K562 (cell line): ENCODE measurements around the gene ARL8A. TPM values are rescaled to one million over a fixed set of nuclear protein-coding genes. Genes with fewer than 3 reads are reported as not detected.

ENCODE experiments used
- ATAC-seq: fragments of 200-7000 bp; cut with Tn5 transposase; 3 replicates; pipeline ENCODE4 v1.9.1; 2020; ENCODE audit warnings: moderate library complexity
- BruUV-seq: library from RNA; stranded (reverse); fragments of 400-500 nt; replicated peaks from 2 replicates; lab custom pipeline; 2021; lab: Mats Ljungman, UMichigan
- CTCF ChIA-PET: fragments of 300-600 bp; formaldehyde crosslinking; extraction: SDS; loops from one replicate; lab custom pipeline; 2021; ENCODE audit warnings: low intra/inter-chr PET ratio; lab: Yijun Ruan, JAX
- POLR2A ChIA-PET: fragments of 300-600, 350-650 bp; sonication (Branson Sonifier 250); formaldehyde crosslinking; extraction: SDS; loops from one replicate; lab custom pipeline; 2021; ENCODE audit warnings: antibody characterized with exemption, inconsistent platforms; lab: Yijun Ruan, JAX
- DNase-seq, 4 experiments: peaks; one replicate each; pipeline versions ENCODE4 v3.0.0 to v3.0.0-alpha.2; 2011 to 2018; ENCODE audit warnings: low spot score in 3 of 4, mixed read lengths in 3 of 4; ENCODE audit errors: extremely low read depth in 1 of 4
- FAIRE-seq: peaks from 2 replicates; lab custom pipeline; 2011; peaks lifted over from hg19 to GRCh38; lab: Jason Lieb, UNC
- H2AFZ ChIP-seq: 2 replicates; pipeline ENCODE4 v1.6.0; 2011; ENCODE audit warnings: low read depth, low read length, control low read depth, inconsistent platforms
- H3K27ac ChIP-seq: fragments of 200-600 bp; 3 replicates; pipeline ENCODE4 v1.8.0; 2011; ENCODE audit warnings: low read depth, mild to moderate bottlenecking, control low read depth, inconsistent platforms, low read length, moderate library complexity, mixed read lengths; ENCODE audit errors: extremely low read depth
- H3K27me3 ChIP-seq, 2 experiments: fragments of 300-600 bp in 1 of 2; 2 replicates in 1 of 2; 3 replicates in 1 of 2; pipeline versions ENCODE4 v1.6.0 to v1.8.0; 2011; ENCODE audit warnings: inconsistent platforms in 2 of 2, low read length in 2 of 2, mild to moderate bottlenecking in 1 of 2, mixed read lengths in 1 of 2, moderate library complexity in 1 of 2; ENCODE audit not compliant: control insufficient read depth in 2 of 2, insufficient read depth in 2 of 2
- H3K36me3 ChIP-seq: fragments of 300-600 bp; 3 replicates; pipeline ENCODE4 v1.8.0; 2011; ENCODE audit warnings: mild to moderate bottlenecking, low read length, inconsistent platforms; ENCODE audit not compliant: control insufficient read depth, insufficient read depth
- H3K4me1 ChIP-seq, 2 experiments: fragments of 200-600 bp in 1 of 2; replicated peaks in 1 of 2; 2 replicates in 1 of 2; 3 replicates in 1 of 2; pipeline versions ENCODE4 v1.5.1 to v1.8.0; 2011; ENCODE audit warnings: inconsistent platforms in 2 of 2, low read length in 2 of 2, mild to moderate bottlenecking in 1 of 2, mixed read lengths in 1 of 2, moderate library complexity in 1 of 2; ENCODE audit not compliant: control insufficient read depth in 2 of 2, insufficient read depth in 2 of 2
- H3K4me2 ChIP-seq: 2 replicates; pipeline ENCODE4 v1.6.1; 2011; ENCODE audit warnings: low read length, control low read depth, inconsistent platforms, mixed read lengths; ENCODE audit not compliant: insufficient read depth
- H3K4me3 ChIP-seq: fragments of 200-600 bp; sonication (generic), shearing (Covaris generic); 2 replicates; pipeline ENCODE4 v1.5.1; 2016; ENCODE audit warnings: control low read depth, inconsistent platforms
- H3K79me2 ChIP-seq: fragments of 200-600 bp; 3 replicates; pipeline ENCODE4 v1.8.0; 2011; ENCODE audit warnings: low read length, inconsistent platforms; ENCODE audit not compliant: control insufficient read depth, insufficient read depth
- H3K9ac ChIP-seq, 2 experiments: 2 replicates each; pipeline versions ENCODE4 v1.6.0 to v1.6.1; 2011; ENCODE audit warnings: low read depth in 2 of 2, low read length in 2 of 2, control low read depth in 1 of 2, inconsistent platforms in 1 of 2, mild to moderate bottlenecking in 1 of 2, mixed read lengths in 1 of 2; ENCODE audit not compliant: insufficient read depth in 1 of 2
- H3K9me1 ChIP-seq: one replicate; pipeline ENCODE4 v1.6.0; 2011; ENCODE audit warnings: inconsistent platforms, mild to moderate bottlenecking, low read length, moderate library complexity; ENCODE audit not compliant: control insufficient read depth, insufficient read depth
- H3K9me3 ChIP-seq: replicated peaks from 2 replicates; pipeline ENCODE4 v1.5.1; 2011; ENCODE audit warnings: low read depth, low read length, inconsistent platforms; ENCODE audit not compliant: control insufficient read depth, insufficient read depth
- H4K20me1 ChIP-seq: replicated peaks from 2 replicates; pipeline ENCODE4 v1.6.1; 2011; ENCODE audit warnings: low read length, inconsistent platforms, mixed read lengths; ENCODE audit not compliant: control insufficient read depth, insufficient read depth
- CTCFL ChIP-seq: IDR thresholded peaks from 2 replicates; pipeline ENCODE4 v1.6.1; 2011; ENCODE audit warnings: borderline replicate concordance, low read depth, mild to moderate bottlenecking, moderate library complexity, low read length; ENCODE audit not compliant: insufficient read depth, poor library complexity, severe bottlenecking
- JUND ChIP-seq, 2 experiments: IDR thresholded peaks; 2 replicates in 1 of 2; 3 replicates in 1 of 2; pipeline ENCODE4 v1.6.1; 2011; ENCODE audit warnings: borderline replicate concordance in 2 of 2, low read depth in 2 of 2, low read length in 2 of 2, improper control_type of control experiment in 1 of 2, missing biosample characterization in 1 of 2, missing genetic modification characterization in 1 of 2, missing genetic modification reagents in 1 of 2
- ZNF133 ChIP-seq: fragments of 250-450 bp; sonication (Bioruptor Pico); IDR thresholded peaks from 2 replicates; pipeline ENCODE4 v1.4.0; 2020; ENCODE audit warnings: mild to moderate bottlenecking
- WGBS: fragments of 100-300 bp; shearing (Covaris generic); methylation state at CpG from one replicate; pipeline ENCODE4 v1.1.6; 2016; ENCODE audit warnings: low coverage, mixed read lengths; ENCODE audit not compliant: insufficient coverage; ENCODE audit errors: missing lambda C conversion rate; 5-methylcytosine and 5-hydroxymethylcytosine counted together
- in situ Hi-C: fragments of 300-500 bp; cut with MboI; formaldehyde crosslinking; loops from 4 replicates; pipeline ENCODE4 v1.15.0; 2018; ENCODE audit warnings: inconsistent platforms, mixed read lengths
- intact Hi-C: fragments of 100-400 bp; cut with micrococcal nuclease; formaldehyde crosslinking; loops from 2 replicates; pipeline ENCODE4 v1.14.2; 2022
- polyA plus RNA-seq, 8 experiments: library from polyadenylated mRNA; depleted of rRNA in 4 of 8; stranded (reverse) in 5 of 8; unstranded in 3 of 8; fragments of >200 nt; fragmentation: Nextera tagmentation in 2 of 8; fragmentation: Illumina TruSeq in 1 of 8; extraction: Ambion mirVana in 2 of 8; extraction: Trizol in 1 of 8; gene quantifications; 2 replicates each; pipeline versions ENCODE4 v1.2.1 to v1.2.3, GENCODE V29; 2011 to 2014; ENCODE audit warnings: inconsistent platforms in 1 of 8, missing spikeins in 1 of 8
- total RNA-seq, 7 experiments: library from RNA; depleted of rRNA in 6 of 7; stranded (reverse); fragments of >200 nt in 6 of 7; fragmentation: Illumina TruSeq in 2 of 7; extraction: Trizol in 2 of 7; gene quantifications; 2 replicates each; pipeline versions ENCODE4 v1.2.1 to v1.2.3, GENCODE V29; 2011 to 2021; ENCODE audit warnings: low replicate concordance in 1 of 7
- TF ChIP-seq, protein P1 (sequence below), 2 experiments: fragments of 450-650 bp; formaldehyde crosslinking in 1 of 2; IDR thresholded peaks; 2 replicates each; pipeline versions ENCODE4 v1.4.0 to v1.6.1; 2014 to 2020; ENCODE audit warnings: mild to moderate bottlenecking in 2 of 2, borderline replicate concordance in 1 of 2, low read depth in 1 of 2
- TF ChIP-seq, protein P2 (sequence below): sonication (generic); formaldehyde crosslinking; IDR thresholded peaks from 2 replicates; pipeline ENCODE4 v1.8.0; 2022; ENCODE audit warnings: mild to moderate bottlenecking, missing genetic modification reagents

The ARL8A gene
- total and polyA plus RNA-seq, 9 of the 15 experiments (the other 6 are each of a cell fraction or from before 2014, with no cell fraction given): 0.17 to 27.3 (median 15.6) TPM

DNA sequence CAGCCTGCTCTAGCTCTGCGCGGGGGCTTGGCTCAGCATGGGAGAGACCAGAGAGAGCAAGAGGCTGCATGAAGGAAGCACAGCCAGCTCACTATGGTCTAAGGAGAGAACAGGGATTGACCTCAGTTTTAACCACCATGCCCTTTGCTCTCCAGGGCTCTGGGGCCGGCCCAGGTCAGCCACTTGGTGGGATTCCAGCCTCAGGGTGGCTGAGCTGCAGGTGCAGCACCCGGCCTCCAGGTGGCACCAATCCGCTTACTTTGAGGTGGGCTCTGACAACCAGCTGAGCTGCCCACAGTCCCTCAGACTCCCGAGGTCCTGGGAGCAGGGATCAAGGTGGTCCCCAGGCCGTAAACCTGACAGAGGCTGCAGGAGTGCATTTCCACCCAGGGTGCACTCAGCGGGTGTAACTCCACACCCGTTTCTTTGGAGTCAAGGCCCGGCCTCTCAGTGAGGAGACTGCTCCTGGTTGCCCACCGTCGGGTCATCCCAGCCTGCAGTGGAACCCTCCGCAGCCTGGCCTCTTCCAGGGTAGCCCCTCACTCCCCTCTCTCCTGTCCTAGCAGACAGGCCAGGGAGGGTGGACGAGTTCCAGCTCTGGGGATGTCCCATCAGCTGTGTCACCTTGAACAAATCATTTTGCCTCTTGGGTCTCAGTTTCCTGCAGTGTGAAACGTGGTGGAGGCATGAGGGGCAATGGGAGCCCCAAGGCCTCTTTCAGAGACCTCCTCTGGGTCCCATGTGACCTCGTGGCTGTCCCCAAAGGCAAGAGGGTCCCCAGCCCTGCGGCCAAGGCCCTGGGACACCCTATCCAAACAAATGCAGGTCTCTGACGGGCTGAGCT, 48.5 kb upstream of the ARL8A start:
- Histone ChIP-seq H3K79me2 (no peaks in the 10 kb centered on the region), H3K4me3 (no peak overlapping the region), H3K4me1 (peaks cover 2 to 25% of the 10 kb centered on the region in 2 experiments; a peak in 4 of 5 replicates), H4K20me1 (peaks cover 7% of the 10 kb centered on the region; the same call in 1 of the 2 replicates), H2AFZ (no peak overlapping the region), H3K27ac (no peak overlapping the region), H3K27me3 (peaks cover 14 to 41% of the 10 kb centered on the region in 2 experiments; a peak in 4 of 5 replicates), H3K9me3 (no peaks in the 10 kb centered on the region), H3K9me1 (peaks cover 3% of the 10 kb centered on the region), H3K9ac (no peak overlapping the region), H3K36me3 (no peaks in the 10 kb centered on the region), H3K4me2 (no peak overlapping the region)
- intact Hi-C loops: loop anchor here (1.0 kb wide), 1 partner anchor 122 kb away; no protein-coding TSS in a partner anchor
- ATAC-seq (peak; percentile 78), FAIRE-seq (peak; percentile 94), DNase-seq (peak; percentile 76 to 86 (median 83))
- WGBS: 17% methylated on average over 18 of the region's 18 CpGs
- ChIA-PET POLR2A (interaction anchor here (0.8 to 1.6 kb wide), 3 partner anchors 10 to 32 kb away, joined by 3 to 6 read pairs (median 3); no protein-coding TSS in a partner anchor), CTCF (interaction anchor here (0.6 to 2.4 kb wide), 6 partner anchors 19 to 526 kb away, joined by 3 to 15 read pairs (median 6); partner anchors contain the start of gene SYT2)
- BruUV-seq: no TSS peak
- in situ Hi-C loops: no loop called here
- TF ChIP-seq ZNF133 (CRISPR knock-in tag): no peak
- TF ChIP-seq, protein P1, sequence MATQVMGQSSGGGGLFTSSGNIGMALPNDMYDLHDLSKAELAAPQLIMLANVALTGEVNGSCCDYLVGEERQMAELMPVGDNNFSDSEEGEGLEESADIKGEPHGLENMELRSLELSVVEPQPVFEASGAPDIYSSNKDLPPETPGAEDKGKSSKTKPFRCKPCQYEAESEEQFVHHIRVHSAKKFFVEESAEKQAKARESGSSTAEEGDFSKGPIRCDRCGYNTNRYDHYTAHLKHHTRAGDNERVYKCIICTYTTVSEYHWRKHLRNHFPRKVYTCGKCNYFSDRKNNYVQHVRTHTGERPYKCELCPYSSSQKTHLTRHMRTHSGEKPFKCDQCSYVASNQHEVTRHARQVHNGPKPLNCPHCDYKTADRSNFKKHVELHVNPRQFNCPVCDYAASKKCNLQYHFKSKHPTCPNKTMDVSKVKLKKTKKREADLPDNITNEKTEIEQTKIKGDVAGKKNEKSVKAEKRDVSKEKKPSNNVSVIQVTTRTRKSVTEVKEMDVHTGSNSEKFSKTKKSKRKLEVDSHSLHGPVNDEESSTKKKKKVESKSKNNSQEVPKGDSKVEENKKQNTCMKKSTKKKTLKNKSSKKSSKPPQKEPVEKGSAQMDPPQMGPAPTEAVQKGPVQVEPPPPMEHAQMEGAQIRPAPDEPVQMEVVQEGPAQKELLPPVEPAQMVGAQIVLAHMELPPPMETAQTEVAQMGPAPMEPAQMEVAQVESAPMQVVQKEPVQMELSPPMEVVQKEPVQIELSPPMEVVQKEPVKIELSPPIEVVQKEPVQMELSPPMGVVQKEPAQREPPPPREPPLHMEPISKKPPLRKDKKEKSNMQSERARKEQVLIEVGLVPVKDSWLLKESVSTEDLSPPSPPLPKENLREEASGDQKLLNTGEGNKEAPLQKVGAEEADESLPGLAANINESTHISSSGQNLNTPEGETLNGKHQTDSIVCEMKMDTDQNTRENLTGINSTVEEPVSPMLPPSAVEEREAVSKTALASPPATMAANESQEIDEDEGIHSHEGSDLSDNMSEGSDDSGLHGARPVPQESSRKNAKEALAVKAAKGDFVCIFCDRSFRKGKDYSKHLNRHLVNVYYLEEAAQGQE (IDR thresholded peaks at IDR 0.05; ENCODE audit: borderline replicate concordance): peak; percentile 73
- TF ChIP-seq, protein P1 (CRISPR knock-in tag; IDR thresholded peaks at IDR 0.05; ENCODE audit: low read depth): no peak
- TF ChIP-seq, protein P2, sequence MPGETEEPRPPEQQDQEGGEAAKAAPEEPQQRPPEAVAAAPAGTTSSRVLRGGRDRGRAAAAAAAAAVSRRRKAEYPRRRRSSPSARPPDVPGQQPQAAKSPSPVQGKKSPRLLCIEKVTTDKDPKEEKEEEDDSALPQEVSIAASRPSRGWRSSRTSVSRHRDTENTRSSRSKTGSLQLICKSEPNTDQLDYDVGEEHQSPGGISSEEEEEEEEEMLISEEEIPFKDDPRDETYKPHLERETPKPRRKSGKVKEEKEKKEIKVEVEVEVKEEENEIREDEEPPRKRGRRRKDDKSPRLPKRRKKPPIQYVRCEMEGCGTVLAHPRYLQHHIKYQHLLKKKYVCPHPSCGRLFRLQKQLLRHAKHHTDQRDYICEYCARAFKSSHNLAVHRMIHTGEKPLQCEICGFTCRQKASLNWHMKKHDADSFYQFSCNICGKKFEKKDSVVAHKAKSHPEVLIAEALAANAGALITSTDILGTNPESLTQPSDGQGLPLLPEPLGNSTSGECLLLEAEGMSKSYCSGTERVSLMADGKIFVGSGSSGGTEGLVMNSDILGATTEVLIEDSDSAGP (CRISPR knock-in tag): 0 out of 2 replicates have a peak, but pooled peaks have one; percentile 25
- peak; percentile 29 for TF ChIP-seq CTCFL
- 0 out of 2 replicates have a peak, but pooled peaks have one; percentile 24 for TF ChIP-seq JUND (IDR thresholded peaks at IDR 0.05; ENCODE audit: borderline replicate concordance, low read depth, low read length)
- TF ChIP-seq JUND (tag; IDR thresholded peaks at IDR 0.05; ENCODE audit: borderline replicate concordance, low read depth, low read length): no peak
